Calu3 (cell line): Measurements from ENCODE around the gene IL21. TPM values are rescaled to one million over a fixed set of nuclear protein-coding genes. Genes with fewer than 3 reads are reported as not detected.

Experiments
- Bru-seq: library from RNA; stranded (reverse); fragments of 400-500 nt; gene quantifications from one replicate; lab custom pipeline; 2021; lab: Mats Ljungman, UMichigan
- BruChase-seq, 2 experiments: library from RNA; stranded (reverse); fragments of 400-500 nt; gene quantifications; one replicate each; lab custom pipeline; 2021; lab: Mats Ljungman, UMichigan
- BruUV-seq: library from RNA; stranded (reverse); fragments of 400-500 nt; replicated peaks from 2 replicates; lab custom pipeline; 2021; lab: Mats Ljungman, UMichigan
- CTCF ChIA-PET: fragments of 300-600 bp; sonication (Branson Sonifier 250); formaldehyde crosslinking; loops from one replicate; lab custom pipeline; 2022; ENCODE audit warnings: antibody characterized with exemption; lab: Charles Lee
- DNase-seq: peaks from one replicate; pipeline ENCODE4 v3.0.0; 2022
- H3K27ac Mint-ChIP-seq: one replicate; pipeline ENCODE4 v1.8.0; 2022; ENCODE audit warnings: mixed read lengths; ENCODE audit not compliant: unreplicated experiment
- H3K27me3 Mint-ChIP-seq: one replicate; pipeline ENCODE4 v1.8.0; 2022; ENCODE audit warnings: mixed read lengths; ENCODE audit not compliant: unreplicated experiment
- H3K36me3 Mint-ChIP-seq: one replicate; pipeline ENCODE4 v1.8.0; 2022; ENCODE audit warnings: mild to moderate bottlenecking, moderate library complexity, mixed read lengths; ENCODE audit not compliant: insufficient read depth, unreplicated experiment
- H3K4me1 Mint-ChIP-seq: one replicate; pipeline ENCODE4 v1.8.0; 2022; ENCODE audit warnings: mild to moderate bottlenecking, low read depth, mixed read lengths; ENCODE audit not compliant: unreplicated experiment
- H3K4me3 Mint-ChIP-seq: one replicate; pipeline ENCODE4 v1.8.0; 2022; ENCODE audit warnings: mild to moderate bottlenecking, low read depth, moderate library complexity, mixed read lengths; ENCODE audit not compliant: unreplicated experiment
- H3K9me3 Mint-ChIP-seq: one replicate; pipeline ENCODE4 v1.8.0; 2022; ENCODE audit warnings: low read depth, mixed read lengths; ENCODE audit not compliant: unreplicated experiment
- CTCF ChIP-seq: fragments of 200-600 bp; IDR thresholded peaks from one replicate; pipeline ENCODE4 v1.8.0; 2022; ENCODE audit warnings: antibody characterized with exemption; ENCODE audit not compliant: unreplicated experiment
- intact Hi-C: fragments of 100-400 bp; cut with micrococcal nuclease; formaldehyde crosslinking; loops from one replicate; pipeline ENCODE4 v1.10.0; 2022; ENCODE audit not compliant: unreplicated experiment
- long read RNA-seq: library from polyadenylated mRNA; stranded (forward); transcript quantifications from one replicate; pipeline ENCODE4 v2.0.0, GENCODE V29; 2022
- total RNA-seq: library from RNA; stranded (reverse); gene quantifications from 2 replicates; pipeline ENCODE4 v1.2.3, GENCODE V29; 2022

IL21 gene
- total RNA-seq, result not detected in 2 replicates
- Bru-seq, nascent RNA, result not detected
- BruChase-seq, experiment 1, labeled RNA remaining after a 6-hour chase, result not detected
- BruChase-seq, experiment 2, labeled RNA remaining after a 2-hour chase, result not detected
- long read RNA-seq, result 0 reads

- H3K27me3 Mint-ChIP-seq, result no peaks in the 10 kb centered on the region
- no peak within 1 kb of the TSS for H3K27ac Mint-ChIP-seq
- no peaks in the 10 kb centered on the region for H3K4me1 Mint-ChIP-seq
- no TSS peak for BruUV-seq
- H3K36me3 Mint-ChIP-seq, result no peaks in the 10 kb centered on the region
- H3K4me3 Mint-ChIP-seq, result no peak within 1 kb of the TSS
- TF ChIP-seq CTCF, result no peak
- CTCF ChIA-PET, result no interaction called here
- DNase-seq, result no peak
- intact Hi-C loops, result no loop called here
- H3K9me3 Mint-ChIP-seq, result no peaks in the 10 kb centered on the region
Observed at GRCh38 chr4:122621016-122621507, at the start of gene IL21. TSS of gene IL21 (minus strand) at chr4:122621066. CDS start at chr4:122621011, 55 bp downstream.

DNA sequence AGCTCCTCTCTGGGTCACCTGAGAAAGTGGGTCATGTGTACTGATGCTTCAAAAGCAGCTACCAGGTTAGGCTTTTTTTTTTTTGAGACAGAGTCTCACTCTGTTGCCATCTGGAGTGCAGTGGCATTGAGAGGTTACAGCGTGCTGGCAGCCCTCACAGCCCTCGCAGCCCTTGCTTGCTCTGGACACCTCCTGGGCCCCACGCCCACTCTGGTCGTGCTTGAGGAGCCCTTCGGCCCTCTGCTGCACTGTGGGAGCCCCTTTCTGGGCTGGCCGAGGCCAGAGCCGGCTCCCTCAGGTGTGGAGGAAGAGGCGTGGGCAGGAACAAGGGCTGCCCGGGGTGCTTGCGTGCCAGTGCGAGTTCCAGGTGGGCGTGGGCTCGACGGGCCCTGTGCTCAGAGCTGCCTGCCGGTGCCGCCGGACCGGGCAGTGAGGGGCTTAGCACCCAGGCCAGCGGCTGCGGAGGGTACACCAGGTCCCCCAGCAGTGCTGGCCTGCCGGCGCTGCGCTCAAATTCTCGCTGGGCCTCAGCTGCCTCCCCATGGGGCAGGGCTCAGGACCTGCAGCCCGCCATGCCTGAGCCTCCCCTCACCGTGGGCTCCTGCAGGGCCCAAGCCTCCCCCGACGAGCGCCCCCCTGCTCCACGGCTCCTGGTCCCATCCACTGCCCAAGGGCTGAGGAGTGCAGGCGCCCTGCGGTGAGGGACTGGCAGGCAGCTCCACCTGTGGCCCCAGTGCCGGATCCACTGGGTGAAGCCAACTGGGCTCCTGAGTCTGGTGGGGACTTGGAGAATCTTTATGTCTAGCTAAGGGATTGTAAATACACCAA, 49.3 kb upstream of the IL21 start:
- no TSS peak for BruUV-seq
- TF ChIP-seq CTCF, result no peak
- no peak for DNase-seq
- CTCF ChIA-PET, result interaction anchor here (0.6 to 0.7 kb wide), 2 partner anchors 24 to 80 kb away, joined by 3 read pairs; no protein-coding TSS in a partner anchor
- H3K27ac Mint-ChIP-seq, result no peak overlapping the region
- peaks cover 28% of the 10 kb centered on the region for H3K4me1 Mint-ChIP-seq
- H3K27me3 Mint-ChIP-seq, result no peaks in the 10 kb centered on the region
- no peaks in the 10 kb centered on the region for H3K9me3 Mint-ChIP-seq
- no peak overlapping the region for H3K4me3 Mint-ChIP-seq
- no peaks in the 10 kb centered on the region for H3K36me3 Mint-ChIP-seq
- intact Hi-C loops, result no loop called here

- CTCF ChIA-PET, result no interaction called here
- Mint-ChIP-seq H3K4me1 (peaks cover 28% of the 10 kb centered on the region), H3K9me3 (no peaks in the 10 kb centered on the region), H3K27ac (no peak overlapping the region), H3K4me3 (no peak overlapping the region), H3K27me3 (no peaks in the 10 kb centered on the region), H3K36me3 (no peaks in the 10 kb centered on the region)
- TF ChIP-seq CTCF, result no peak
- no TSS peak for BruUV-seq
- DNase-seq, result no peak
- intact Hi-C loops, result no loop called here
Observed at GRCh38 chr4:122668241-122668640, 47.4 kb upstream of the IL21 start.

DNA sequence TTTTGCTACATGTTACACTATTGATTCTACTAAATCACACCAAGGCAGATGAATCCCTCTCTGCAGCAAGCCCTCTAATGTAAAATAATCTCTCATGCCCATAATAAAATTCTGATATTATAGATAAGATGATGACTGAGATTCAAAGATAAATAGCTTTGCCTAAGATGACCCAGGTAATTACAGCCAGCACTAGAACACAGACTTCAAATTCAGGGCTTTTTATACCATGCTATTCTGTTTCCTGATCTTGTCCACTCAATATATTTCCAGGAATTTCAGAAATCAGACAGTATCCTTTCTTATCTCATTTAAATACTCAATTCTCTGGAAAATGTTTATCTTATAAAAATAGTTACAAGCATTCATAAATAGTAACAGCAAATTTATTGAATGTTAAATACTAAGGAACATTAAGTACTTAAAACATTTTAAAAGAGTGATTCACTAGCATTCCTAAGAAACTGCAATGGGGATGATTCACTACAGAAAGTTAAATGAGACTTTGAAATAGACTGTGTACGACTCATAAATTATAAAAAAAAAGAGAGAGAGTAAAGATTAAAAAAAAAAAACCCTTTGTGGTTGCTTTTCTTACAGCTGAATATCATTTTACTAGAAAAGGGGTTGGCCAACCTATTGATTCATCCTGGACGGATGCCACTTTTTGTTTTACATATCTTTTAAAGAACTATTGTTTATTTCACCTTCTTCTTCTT, 45.8 kb upstream of the IL21 start:
- peaks cover 28% of the 10 kb centered on the region for H3K4me1 Mint-ChIP-seq
- intact Hi-C loops, result loop anchor here (2.0 kb wide), 1 partner anchor 50 kb away; no protein-coding TSS in a partner anchor
- DNase-seq, result peak; percentile 6
- no TSS peak for BruUV-seq
- CTCF ChIA-PET, result interaction anchor here (0.9 kb wide), 1 partner anchor 66 kb away, joined by 3 read pairs; the partner anchor contains the start of gene BBS12
- H3K9me3 Mint-ChIP-seq, result no peaks in the 10 kb centered on the region
- no peaks in the 10 kb centered on the region for H3K27me3 Mint-ChIP-seq
- H3K4me3 Mint-ChIP-seq, result no peak overlapping the region
- TF ChIP-seq CTCF, result no peak
- H3K27ac Mint-ChIP-seq, result no peak overlapping the region
- no peaks in the 10 kb centered on the region for H3K36me3 Mint-ChIP-seq
